GM10248 (cell line): ENCODE results near the gene PALLD.

Experiments used
- CTCF ChIA-PET: fragments of 300-600 bp; sonication (Branson Sonifier 250); formaldehyde crosslinking; extraction: SDS; loops from one replicate; lab custom pipeline; 2021; ENCODE audit warnings: antibody characterized with exemption; lab: Yijun Ruan, JAX
- POLR2A ChIA-PET: fragments of 350-650 bp; sonication (Branson Sonifier 250); formaldehyde crosslinking; extraction: SDS; loops from one replicate; lab custom pipeline; 2020; ENCODE audit warnings: antibody characterized with exemption; lab: Yijun Ruan, JAX
- DNase-seq: peaks from one replicate; pipeline ENCODE4 v3.0.0; 2012; ENCODE audit errors: extremely low spot score
- CTCF ChIP-seq: IDR thresholded peaks from 2 replicates; pipeline ENCODE4 v1.5.1; 2012; ENCODE audit warnings: mild to moderate bottlenecking, low read depth; ENCODE audit errors: extremely low read depth, missing control alignments, control extremely low read depth

The PALLD gene

GRCh38 chr4:168685136-168685809, 188.4 kb downstream of the PALLD start:
- CTCF ChIA-PET, result no interaction called here
- DNase-seq, result peak; percentile 23
- POLR2A ChIA-PET, result no interaction called here
- no peak for TF ChIP-seq CTCF

GRCh38 chr4:168688584-168688983, 191.7 kb downstream of the PALLD start:
- CTCF ChIA-PET, result no interaction called here

GRCh38 chr4:168689791-168690190, 192.9 kb downstream of the PALLD start:
- CTCF ChIA-PET, result interaction anchor here (1.4 kb wide), 1 partner anchor 17 kb away, joined by 3 read pairs; no protein-coding TSS in a partner anchor
- DNase-seq, result no peak
- TF ChIP-seq CTCF, result no peak
- POLR2A ChIA-PET, result no interaction called here

More at GRCh38 chr4:168688584-168688983, 191.7 kb downstream of the PALLD start:
- DNase-seq, result no peak
- no peak for TF ChIP-seq CTCF
- POLR2A ChIA-PET, result no interaction called here

- no peak for TF ChIP-seq CTCF
- ChIA-PET POLR2A (no interaction called here), CTCF (interaction anchor here (1.4 kb wide), 1 partner anchor 16 kb away, joined by 3 read pairs; no protein-coding TSS in a partner anchor)
- no peak for DNase-seq
Observed at GRCh38 chr4:168690199-168690598, 193.3 kb downstream of the PALLD start.

GRCh38 chr4:168691631-168692369, 194.9 kb downstream of the PALLD start:
- CTCF ChIA-PET, result interaction anchor here (2.2 kb wide), 1 partner anchor 17 kb away, joined by 5 read pairs; no protein-coding TSS in a partner anchor
- DNase-seq, result no peak
- no peak for TF ChIP-seq CTCF
- POLR2A ChIA-PET, result no interaction called here

- ChIA-PET POLR2A (no interaction called here), CTCF (interaction anchor here (1.3 to 2.2 kb wide), 2 partner anchors 19 to 171 kb away, joined by 3 to 5 read pairs; no protein-coding TSS in a partner anchor)
- no peak for TF ChIP-seq CTCF
- no peak for DNase-seq
Observed at GRCh38 chr4:168693750-168694490, 197.1 kb downstream of the PALLD start.
